Activated T-cell treated with anti-CD3 and anti-CD28 coated beads, Interleukin-2, amount 50 U/mL, for 48 hours (primary cell): ENCODE results near the gene CAMK1.
"Not testable (repeated sequence)": the region's sequence is repeated elsewhere in the genome, so short reads cannot be mapped to it uniquely, and the experiment has no call there.

ENCODE experiments used
- DNase-seq, 2 experiments: peaks; one replicate each; pipeline ENCODE4 v3.0.0-alpha.2; 2020

The CAMK1 gene

DNA sequence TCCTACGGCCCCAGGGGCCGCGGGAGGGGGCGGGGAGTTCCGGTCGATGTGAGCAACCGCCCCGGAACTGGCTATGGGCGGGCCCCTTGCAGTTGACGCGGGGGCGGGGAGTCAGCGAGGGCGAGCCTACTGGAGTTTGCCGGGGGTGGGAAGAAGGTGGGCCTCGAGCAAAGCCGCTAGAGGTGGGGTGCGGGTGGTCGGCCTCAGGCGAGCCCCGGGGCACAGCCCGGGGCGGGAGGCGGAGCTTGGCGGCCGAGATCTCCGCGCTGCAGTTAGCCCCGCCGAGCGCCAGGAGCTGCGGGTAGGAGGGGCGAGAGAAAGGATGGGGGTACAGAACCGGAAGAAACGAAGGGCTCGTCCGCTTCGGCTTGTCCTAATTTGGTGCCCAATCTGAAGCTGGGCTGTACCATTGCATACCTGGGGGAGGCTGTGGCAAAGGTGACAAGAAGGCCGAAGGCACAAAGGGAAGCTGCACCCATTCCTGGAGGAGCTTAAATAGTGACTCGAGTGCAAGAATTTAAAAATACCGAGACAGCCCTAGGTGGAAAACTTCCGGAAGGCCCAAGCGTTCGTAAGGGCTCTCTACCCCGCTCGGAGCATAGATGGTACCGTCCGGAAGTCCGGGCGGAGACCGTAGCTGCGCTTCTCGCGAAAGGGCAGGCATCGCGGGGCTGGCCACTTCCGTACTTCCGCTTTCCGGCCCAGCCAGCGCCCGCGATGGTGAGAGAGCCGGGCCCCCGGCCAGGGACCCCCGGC lies 22.8 kb upstream of the CAMK1 start, which contains the start of the genes ARPC4 and TADA3:
TSS of gene ARPC4 (plus strand) at position 678 of the 756 bp plus-strand sequence. CDS start at position 718, 40 bp downstream.
TSS of gene TADA3 (minus strand) at position 69 of the 756 bp plus-strand sequence. CDS start 1,007 bp downstream, outside the sequence.
- DNase-seq, result peak; percentile 94

DNA sequence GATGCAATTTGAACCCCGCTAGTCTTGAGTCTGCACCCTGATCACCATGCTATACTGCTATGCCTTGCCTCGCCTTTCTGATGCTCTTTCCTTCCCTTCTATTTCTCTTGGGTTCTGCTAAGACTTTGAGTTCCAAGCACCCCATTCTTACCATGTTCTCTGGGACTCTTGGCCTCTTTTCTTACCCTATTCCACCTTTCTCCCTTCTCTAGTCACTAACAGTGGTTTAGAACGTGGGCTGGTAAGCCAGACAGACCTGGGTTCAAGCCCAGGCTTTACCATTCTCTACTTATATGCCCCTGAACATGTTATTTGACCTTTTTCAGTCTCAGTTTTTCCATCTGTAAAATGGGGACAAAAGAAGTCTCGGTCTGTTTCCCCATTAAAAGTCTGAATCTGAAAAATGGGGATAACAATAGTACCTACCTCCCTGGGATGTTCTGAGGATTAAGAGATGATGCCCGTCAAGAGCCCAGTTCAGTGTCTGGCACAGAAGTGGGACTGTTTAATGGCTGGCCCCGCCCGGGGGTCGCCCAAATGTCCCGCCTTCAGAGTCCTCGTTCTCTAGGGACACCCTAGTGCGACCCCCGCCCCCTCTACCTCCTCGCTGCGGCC lies 22.1 kb upstream of the CAMK1 start:
- no peak for DNase-seq

DNA sequence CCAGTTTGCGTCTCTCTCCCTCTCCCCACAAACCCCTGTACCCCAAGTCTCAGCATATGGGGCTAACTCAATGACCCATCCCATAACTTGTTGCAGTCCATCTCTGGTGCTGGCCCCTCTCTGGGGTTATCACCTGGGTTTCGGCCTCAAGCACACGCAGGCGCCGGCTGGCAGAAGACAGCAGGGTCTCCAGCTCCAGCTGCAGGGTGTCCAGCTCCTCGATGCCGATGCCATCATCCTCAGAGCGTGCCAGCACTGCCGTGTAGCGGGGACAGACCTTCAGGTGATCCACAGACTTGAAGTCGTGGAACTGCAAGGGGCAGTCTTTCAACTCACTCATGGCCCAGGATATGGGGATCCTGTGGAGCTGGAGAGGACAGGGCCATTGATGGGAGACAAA lies 21.4 kb upstream of the CAMK1 start:
- DNase-seq, result no peak

DNA sequence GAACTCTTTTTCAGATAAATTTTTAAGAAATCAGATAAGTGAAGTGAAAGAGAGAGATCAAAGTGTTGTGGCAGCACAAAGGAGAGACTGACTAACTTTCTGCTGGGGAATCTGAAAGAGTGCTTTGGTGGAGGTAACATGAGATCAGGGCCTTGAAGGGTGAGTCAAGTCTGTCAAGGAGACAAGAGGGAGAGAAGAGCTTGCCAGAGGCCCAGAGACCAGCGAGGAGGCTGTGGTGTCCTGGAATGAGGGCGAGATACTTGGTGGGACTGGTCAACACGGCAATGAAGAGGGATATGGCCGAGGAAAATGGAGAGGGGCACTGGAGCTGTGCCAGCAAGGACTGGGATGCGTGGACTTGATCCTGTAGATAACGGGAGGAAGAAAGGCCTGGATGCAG lies 18.0 kb upstream of the CAMK1 start:
- DNase-seq, result peak; percentile 65

DNA sequence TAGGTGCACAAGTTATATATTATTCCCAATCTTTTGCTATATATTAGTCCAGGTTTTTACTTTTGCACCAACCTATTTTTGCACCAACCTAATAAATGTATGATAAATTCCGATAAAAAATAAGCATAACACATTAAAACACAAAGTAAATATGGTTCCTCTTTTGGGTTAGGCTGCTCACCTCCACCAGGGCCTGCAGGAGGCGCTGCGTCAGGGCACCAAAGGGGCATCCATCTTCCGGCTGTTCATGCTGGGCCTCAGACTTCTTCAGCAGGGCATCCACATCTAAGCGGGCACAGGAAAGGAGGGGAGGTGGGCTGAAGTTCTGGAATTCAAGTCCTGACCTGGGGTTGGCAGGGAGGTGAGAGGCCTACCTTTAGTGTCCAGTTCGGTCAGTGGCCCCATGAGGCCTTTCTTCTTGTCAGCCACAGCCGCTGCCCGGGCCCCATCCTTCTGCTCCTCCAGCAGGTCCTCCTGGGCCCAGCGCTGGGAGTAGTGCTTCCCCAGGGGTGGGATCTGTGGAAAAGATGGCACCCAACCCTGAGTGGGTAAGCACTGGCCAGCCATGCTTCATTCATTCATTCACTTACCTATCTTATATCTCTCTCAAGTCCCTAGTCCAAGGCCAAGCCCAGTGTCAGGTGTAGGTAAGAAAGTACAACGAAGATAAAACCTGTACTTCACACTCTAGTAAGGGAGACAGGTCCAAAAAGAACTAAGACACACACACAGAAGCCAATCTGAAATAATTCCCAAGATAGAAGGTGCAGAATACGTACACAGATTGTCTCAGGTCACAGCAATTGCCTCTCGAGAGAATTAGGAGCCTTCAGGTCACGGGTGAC lies 17.3 kb upstream of the CAMK1 start:
- DNase-seq, result peak in 1 of 2 experiments; percentile 49

DNA sequence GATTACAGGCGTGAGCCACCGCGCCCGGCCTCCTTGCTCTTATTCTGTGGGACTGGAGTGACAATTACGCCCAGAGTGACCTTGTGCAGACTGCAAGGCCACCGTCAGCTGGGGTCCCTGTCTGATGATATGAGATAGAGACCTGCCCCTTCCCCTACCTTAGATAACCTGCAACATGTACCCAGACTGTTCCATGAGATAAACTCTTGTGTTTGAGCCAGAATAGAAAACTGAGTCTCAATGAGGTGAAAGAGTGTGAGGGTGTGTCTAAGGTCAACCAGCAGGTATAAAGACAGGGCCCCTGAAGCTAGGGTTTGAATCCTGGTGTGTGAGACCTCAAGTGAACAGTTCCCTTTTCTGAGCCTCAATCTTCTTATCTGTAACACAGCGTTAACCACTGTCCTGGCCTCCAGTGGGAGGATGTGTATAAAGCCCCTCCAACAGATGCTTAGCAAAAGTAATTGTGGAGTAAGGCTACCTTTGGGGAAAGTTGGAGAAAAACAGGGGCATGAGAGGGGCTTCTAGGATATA lies 16.5 kb upstream of the CAMK1 start:
- DNase-seq, result no peak

DNA sequence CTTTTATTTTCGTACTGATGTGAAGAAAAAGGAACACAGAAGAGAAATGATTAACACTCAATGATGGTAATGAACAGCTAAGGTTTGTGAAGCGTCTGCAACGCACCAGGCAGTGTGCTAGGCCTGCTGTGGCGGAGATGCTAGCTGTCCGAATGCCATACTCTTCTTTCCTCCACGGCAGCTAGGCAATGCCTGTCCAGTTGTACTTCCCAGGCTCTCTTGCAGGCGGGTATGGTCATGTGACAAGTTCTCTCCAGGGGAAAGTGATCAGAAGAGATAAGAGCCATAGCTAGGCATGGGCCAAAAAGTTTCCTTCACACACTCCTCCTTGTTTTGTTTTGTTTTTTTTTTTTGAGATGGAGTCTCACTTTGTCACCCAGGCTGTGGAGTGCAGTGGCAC lies 15.9 kb upstream of the CAMK1 start:
- DNase-seq, result no peak

DNA sequence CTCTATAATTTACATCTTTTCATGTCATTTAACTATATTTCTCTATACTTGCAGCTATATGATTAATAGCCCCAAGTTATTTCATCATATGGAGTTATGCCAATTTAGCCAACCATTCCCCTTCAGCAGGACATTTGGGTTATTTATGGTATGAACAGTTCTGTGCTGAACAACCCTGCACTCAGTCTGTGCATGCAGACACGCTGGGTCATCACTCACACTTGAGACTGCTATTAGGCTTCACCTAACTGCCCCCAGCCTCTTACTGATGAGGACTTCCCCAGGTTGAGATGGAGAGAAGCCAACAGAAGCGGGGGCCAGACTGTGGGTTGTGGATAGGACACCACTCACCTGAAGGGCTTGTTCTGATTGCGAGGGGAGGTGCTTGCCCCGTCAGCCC lies 15.2 kb upstream of the CAMK1 start:
- no peak for DNase-seq

DNA sequence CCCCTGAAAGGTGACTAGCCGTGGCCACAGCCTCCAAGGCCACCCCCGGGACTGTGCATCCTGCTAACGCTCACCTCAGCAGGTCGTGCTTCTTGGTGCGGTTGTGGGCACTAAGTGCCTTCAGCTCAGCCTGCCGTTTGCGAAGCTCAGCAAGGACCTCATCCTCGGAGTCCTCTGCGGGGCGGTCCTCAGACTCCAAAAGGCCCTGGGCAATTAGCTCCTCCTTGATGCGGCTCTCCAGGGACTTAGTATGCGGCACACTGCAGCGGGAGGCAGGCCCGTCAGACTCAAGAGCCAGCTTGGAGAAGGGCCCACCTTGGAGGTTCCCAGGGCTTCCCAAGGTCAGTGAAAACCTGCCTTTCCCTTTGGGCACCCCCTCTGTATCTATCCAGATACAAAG lies 14.2 kb upstream of the CAMK1 start:
- DNase-seq, result no peak

DNA sequence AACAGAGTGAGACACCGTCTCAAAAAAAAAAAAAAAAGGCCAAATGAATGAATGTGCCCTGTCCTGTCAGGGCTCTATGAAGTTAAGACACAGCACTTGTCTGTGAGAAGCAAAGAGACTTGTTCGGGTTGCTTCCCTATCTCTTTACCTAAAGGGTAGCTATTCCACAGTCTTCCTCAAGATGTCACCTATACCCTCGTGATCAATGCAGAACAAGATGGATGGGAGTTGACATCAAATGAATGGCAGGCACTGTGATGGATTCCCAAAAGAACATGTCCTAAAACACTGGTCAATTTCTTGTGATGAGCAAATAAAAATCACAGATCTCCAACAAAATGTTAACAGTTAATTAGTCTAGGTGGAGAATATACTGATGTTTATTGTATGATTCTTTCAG lies 13.0 kb upstream of the CAMK1 start:
- DNase-seq, result no peak

DNA sequence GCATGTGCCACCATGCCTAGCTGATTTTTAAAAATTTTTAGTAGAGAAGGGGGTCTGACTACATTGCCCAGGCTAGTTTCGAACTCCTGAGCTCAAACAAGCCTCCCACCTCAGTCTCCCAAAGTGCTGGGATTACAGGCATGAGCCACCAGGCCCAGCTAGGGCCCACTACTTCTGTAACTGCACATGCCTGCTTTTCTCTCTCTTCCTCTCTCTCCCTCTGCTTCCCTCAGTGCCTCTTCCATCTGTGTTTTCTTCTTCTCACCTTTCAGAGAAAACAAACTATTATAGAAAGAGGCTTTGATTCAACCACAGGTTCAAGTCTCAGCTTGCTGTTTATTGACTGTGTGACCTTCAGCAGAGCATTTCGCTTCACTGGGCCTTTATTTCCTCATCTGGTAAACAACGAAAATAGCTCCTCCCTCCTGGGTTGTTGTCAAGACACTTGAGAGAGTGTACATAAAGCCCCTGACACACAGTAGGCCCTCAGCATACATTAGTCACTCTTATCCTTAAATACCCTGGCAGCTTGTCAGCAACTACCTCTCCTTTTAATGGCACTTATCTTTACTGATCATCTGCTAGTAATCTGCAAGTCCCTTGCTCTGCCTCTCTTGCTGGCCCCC lies 12.3 kb upstream of the CAMK1 start:
- no peak for DNase-seq

DNA sequence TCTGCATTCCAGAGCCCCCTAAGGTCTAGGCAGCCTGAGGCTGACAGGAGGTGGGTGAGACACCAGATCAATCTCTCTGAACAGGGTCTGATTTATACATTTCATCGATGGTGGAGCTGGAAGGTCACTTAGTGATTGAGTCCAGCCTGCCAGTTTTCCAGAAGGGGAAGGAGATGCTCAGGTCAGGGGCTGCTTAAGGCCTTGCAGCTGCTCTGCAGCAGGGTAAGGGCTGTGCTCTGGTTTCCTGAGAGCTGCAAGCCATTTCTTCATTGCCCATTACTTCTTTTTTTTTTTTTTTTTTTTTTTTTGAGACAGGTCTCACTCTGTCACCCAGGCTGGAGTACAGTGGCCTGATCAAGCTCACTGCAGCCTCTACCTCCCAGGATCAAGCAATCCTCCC lies 11.8 kb upstream of the CAMK1 start:
- DNase-seq, result no peak

DNA sequence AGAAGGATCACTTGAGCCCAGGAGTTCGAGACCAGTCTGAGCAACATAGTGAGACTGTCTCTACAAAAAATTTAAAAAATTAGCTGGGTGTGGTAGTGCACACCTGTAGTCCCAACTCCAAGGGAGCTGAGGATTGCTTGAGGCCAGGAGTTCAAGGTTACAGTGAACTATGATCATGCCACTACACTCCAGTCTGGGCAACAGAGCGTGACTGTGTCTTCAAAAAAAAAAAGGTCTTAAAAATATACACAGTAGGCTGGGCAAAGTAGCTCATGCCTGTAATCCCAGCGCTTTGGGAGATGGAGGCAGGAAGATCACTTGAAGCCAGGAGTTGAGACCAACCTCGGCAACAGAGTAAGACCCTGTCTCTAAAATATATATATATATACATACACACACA lies 11.2 kb upstream of the CAMK1 start:
- no peak for DNase-seq

DNA sequence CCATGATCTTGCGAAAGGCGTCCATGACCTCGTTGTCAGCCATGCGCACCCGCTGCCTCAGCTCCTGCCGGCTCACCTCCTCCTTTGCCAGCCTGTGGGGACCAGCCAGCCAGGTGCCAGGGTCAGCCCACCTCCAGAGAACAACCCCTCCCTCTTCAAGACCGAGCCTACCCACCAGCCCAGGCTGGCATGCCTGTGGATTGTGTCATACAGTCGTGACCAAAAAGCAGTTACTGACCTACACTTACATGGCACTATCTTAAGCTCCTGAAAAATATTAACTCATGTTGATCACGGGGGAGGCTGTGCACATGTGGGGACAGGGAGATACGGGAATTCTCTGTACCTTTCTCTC lies 10.7 kb upstream of the CAMK1 start:
- DNase-seq, result no peak

DNA sequence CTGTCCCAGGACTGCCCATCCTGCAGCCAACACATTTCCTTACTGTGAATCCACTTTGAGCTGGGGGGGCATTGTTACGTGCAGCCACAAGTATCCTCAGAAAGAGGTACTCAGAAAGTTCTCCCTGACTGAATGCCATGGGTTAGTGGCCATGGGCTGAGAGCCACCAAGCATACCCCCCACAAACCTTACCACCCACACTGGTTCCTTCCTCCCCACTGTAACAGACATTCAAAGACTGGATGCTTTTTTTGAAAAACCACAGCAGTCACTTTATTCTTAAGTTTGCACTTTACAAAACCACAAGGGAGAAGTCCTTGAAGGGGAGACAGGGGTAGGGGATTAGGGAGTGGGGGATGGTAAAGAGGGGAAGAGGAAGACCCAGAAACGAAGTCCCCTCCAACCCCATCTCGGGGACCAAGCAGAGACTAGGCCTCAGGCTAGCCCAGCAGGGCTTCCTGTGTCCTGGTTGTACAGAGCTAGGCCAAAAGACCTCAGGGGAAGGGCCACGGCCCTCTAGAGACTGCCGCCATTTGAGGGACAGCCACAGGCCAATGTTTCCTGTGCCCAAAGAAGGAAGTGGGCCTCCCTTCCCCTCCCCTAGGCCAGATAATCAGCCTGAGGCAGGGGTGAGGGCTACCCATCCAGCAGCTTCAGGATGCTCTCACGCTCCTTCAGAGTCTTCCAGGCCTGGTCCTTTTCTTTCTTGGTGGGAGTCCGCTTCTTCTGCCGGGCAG lies 10.1 kb upstream of the CAMK1 start:
- peak; percentile 73 to 74 for DNase-seq

DNA sequence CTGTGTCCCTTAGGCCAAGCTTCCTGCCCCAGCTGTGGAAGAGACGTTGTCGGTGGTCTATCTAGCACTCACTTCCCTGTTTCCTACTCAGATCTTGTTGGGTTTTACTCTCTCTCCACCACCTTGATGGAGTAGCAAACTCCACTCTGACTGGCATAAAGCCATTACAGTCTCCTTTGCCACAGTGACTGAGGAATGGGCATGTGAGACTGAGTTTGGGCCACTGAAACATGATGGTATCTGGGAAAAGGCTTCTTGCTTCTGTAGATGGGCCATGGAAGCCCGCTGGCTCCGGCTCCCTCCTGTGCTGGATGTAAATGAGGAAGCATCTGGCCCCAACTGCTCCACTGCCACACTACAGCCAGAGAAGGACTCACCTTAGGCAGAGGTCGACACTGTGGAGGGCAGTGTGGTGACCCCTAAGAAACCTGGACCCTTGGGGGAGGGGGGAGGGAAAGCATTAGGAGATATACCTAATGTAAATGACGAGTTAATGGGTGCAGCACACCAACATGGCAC lies 9.4 kb upstream of the CAMK1 start:
- peak; percentile 44 to 49 for DNase-seq

DNA sequence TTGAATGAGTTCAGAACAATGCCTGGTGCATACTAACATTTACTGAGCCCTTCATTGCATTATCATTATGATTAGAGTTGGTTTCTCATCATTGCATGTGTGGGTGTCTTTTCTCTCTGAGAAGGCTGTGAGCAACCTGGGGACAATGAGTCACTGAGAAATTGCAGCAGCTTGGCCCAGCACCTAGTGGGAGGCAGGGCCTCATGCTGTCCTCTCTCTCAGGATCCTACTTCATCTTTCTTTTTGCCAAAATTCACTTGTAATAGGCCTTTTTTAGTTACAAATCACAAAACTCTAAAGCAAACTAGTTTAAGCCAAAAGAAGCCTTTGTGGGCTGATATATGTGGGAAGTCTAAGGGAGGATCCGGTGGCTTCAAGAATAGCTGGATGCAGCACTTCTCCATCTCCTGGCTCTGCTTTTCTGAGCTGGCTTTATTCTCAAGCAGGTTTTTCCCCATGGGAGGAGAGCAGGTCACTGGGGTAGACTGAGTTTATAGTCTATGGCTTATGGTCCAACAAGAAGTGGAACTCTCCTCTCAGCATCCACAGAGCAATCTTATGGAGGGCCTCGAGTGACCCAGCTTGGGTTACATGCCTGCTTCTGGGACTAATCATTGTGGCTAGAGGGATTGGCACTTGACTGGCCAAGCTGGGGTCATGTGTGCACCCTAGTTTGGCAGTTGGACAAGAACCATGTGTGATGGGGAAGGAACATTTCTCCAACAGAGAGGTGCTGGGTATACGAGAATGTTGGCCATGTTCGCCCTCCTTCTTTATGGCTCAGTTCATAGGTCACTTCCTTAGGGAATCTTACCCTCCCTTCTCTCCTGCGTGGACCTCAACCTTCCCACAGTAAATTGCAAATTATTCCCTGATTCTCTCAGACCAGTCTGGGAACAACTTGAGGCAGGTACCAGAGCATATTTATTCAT lies 8.7 kb upstream of the CAMK1 start:
- peak; percentile 64 to 78 for DNase-seq

DNA sequence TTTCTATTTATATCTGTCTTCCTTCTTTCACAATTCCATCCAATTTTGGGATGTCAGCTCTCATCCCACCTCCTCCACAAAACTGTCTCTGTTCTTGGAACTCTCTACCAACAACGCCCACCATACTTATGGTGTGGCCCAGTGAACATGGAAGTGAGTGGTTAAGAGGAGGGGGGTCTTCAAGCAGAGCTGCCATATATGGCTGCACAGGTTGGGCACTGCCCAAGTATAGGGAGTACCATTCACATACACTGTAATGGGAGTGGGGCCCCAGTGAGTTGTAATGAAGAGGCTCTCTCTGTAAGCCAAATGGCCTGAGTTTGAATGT lies 7.9 kb upstream of the CAMK1 start:
- DNase-seq, result peak; percentile 45 to 61

DNA sequence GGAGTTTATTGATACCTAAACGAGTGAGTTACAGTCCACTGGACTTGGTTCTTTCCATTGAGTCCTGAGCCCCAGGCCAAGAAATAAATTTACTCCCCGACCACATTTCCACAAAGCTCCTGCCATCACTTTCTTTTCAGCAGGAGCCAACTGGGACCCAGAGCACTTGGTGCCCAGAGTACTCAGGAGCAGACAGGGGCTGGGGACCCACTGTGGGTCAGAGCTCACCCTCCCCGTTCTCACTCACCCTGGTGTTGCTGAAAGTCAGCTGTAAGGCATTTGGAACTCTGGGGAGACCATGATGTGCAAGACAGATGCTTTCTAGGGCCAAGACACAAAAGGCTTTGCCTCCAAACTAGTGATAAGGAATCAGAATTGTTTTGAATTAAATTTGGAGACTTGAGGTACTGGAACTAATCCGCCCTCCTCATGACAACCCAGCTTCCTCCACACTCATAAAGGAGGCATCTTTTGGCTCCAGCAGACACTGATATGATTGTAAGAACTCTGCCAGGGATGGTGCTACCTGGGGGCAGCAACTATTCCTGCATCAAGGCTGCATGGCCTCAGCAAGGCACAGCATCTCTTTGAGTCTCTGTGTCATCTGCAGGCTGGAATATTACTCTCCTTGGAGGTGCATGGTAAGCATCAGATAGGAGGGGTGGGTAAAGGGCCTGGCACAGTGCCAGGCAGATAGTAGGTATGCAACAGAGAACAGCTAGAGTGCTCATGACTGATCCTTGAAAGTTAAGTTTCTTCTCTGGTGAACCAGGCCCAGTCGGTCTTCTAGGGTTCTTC lies 7.3 kb upstream of the CAMK1 start:
- peak; percentile 38 to 40 for DNase-seq

DNA sequence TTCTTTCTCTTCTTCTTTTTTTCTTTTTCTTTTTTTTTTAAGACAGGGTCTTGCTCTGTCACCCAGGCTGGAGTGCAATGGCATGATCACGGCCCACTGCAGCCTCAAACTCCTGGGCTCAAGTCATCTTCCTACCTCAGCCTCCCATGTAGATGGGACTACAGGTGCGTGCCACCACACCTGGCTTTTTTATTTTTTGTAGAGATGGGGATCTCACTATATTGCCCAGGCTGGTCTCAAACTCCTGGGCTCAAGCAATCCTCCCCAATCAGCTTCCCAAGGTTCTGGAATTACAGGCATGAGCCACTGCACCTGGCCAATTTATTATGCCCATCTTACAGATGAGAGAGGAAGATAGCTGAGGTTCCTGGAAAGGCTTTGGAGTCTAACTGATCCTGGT lies 1.3 kb upstream of the CAMK1 start:
- DNase-seq, result not testable (repeated sequence)
